ENCODE results near the gene DYSF.

DNA sequence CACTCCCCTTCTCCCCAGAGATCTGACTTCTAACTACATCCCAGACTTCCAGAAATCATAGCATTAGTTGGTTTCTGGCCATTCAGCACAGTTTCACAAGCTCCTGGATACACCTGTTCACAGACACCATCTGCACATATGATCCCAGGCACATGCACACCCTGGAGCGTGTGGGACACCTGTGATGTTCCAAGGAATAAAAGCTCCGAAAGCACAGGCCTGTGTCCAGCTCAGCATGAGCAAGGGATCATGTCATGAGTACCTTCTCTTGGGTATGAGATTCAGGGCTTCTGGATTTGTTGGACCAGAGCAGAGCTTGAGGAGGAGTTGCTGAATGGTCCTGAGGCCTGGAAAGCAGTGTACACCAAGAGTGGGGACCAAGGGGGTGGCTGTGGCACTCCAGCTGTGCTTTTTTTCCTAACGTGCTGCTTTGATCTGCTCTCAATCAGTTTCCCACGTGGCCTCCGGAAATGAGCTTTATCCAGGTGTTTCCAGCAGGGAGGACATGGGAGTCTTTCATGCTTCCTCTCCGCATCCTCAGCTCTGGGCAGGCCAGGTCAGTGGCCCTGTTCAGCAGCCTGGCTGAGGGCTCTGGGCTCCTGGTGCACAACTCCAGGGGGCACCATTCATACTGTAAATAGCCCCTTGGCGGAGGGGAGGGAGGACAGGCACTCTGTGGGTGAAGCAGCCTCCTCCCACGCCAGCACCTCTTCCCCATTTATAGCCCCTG, 1.8 kb downstream of the DYSF start:
- TF ChIP-seq, protein P1, sequence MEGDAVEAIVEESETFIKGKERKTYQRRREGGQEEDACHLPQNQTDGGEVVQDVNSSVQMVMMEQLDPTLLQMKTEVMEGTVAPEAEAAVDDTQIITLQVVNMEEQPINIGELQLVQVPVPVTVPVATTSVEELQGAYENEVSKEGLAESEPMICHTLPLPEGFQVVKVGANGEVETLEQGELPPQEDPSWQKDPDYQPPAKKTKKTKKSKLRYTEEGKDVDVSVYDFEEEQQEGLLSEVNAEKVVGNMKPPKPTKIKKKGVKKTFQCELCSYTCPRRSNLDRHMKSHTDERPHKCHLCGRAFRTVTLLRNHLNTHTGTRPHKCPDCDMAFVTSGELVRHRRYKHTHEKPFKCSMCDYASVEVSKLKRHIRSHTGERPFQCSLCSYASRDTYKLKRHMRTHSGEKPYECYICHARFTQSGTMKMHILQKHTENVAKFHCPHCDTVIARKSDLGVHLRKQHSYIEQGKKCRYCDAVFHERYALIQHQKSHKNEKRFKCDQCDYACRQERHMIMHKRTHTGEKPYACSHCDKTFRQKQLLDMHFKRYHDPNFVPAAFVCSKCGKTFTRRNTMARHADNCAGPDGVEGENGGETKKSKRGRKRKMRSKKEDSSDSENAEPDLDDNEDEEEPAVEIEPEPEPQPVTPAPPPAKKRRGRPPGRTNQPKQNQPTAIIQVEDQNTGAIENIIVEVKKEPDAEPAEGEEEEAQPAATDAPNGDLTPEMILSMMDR (IDR thresholded peaks at IDR 0.05) = no peak
- TF ChIP-seq POLR2A (IDR thresholded peaks at IDR 0.05) = no peak
